SJCRH30 (cell line): ENCODE data around the gene MRPS18A. TPM values are rescaled to one million over a fixed set of nuclear protein-coding genes. Genes with fewer than 3 reads are reported as not detected.

Experiments
- DNase-seq, 2 experiments: peaks; one replicate each; pipeline ENCODE4 v3.0.0-alpha.2; 2015 to 2020
- H3K27ac ChIP-seq: fragments of 250-450 bp; sonication (Bioruptor Pico); 2 replicates; pipeline ENCODE4 v1.5.1; 2020; ENCODE audit warnings: mild to moderate bottlenecking, moderate library complexity
- H3K27me3 ChIP-seq: fragments of 250-450 bp; sonication (Bioruptor Pico); 2 replicates; pipeline ENCODE4 v1.5.1; 2020; ENCODE audit warnings: mild to moderate bottlenecking, moderate library complexity
- H3K36me3 ChIP-seq: fragments of 250-450 bp; sonication (Bioruptor Pico); 2 replicates; pipeline ENCODE4 v1.5.1; 2020; ENCODE audit warnings: mild to moderate bottlenecking, moderate library complexity
- H3K4me1 ChIP-seq: fragments of 250-450 bp; sonication (Bioruptor Pico); 2 replicates; pipeline ENCODE4 v1.5.1; 2020; ENCODE audit warnings: mild to moderate bottlenecking, moderate library complexity
- H3K4me3 ChIP-seq: fragments of 250-450 bp; sonication (Bioruptor Pico); 2 replicates; pipeline ENCODE4 v1.5.1; 2020; ENCODE audit warnings: mild to moderate bottlenecking, moderate library complexity
- H3K9me3 ChIP-seq: fragments of 250-450 bp; sonication (Bioruptor Pico); replicated peaks from 2 replicates; pipeline ENCODE4 v1.5.1; 2020; ENCODE audit warnings: mild to moderate bottlenecking, moderate library complexity
- total RNA-seq: library from RNA; depleted of rRNA; stranded (reverse); fragments of >200 nt; shearing (Covaris generic); gene quantifications from 2 replicates; pipeline ENCODE4 v1.2.3, GENCODE V29; 2014

Gene MRPS18A
- total RNA-seq, 1 experiment from 2014 or later: 51.6 TPM

GRCh38 chr6:43723737-43724295 is 36.2 kb upstream of the MRPS18A start:
- H3K36me3 ChIP-seq: no peaks in the 10 kb centered on the region
- DNase-seq: peak; percentile 50 to 74
- H3K4me1 ChIP-seq: peaks cover 20% of the 10 kb centered on the region
- H3K9me3 ChIP-seq: no peaks in the 10 kb centered on the region
- no peaks in the 10 kb centered on the region for H3K27me3 ChIP-seq
- H3K4me3 ChIP-seq: no peak overlapping the region
- no peak overlapping the region for H3K27ac ChIP-seq

- no peaks in the 10 kb centered on the region for H3K27me3 ChIP-seq
- H3K27ac ChIP-seq: no peak overlapping the region
- H3K4me1 ChIP-seq: peaks cover 20% of the 10 kb centered on the region
- no peaks in the 10 kb centered on the region for H3K9me3 ChIP-seq
- no peaks in the 10 kb centered on the region for H3K36me3 ChIP-seq
- DNase-seq: no peak
- H3K4me3 ChIP-seq: no peak overlapping the region
These were observed 35.4 kb upstream of the MRPS18A start for GRCh38 chr6:43722920-43723545.

- no peak overlapping the region for H3K27ac ChIP-seq
- no peaks in the 10 kb centered on the region for H3K27me3 ChIP-seq
- H3K9me3 ChIP-seq: no peaks in the 10 kb centered on the region
- DNase-seq: no peak
- H3K4me1 ChIP-seq: peaks cover 31% of the 10 kb centered on the region
- H3K36me3 ChIP-seq: no peaks in the 10 kb centered on the region
- no peak overlapping the region for H3K4me3 ChIP-seq
These were observed 33.4 kb upstream of the MRPS18A start for GRCh38 chr6:43720999-43721398.

GRCh38 chr6:43719511-43719910 is 31.9 kb upstream of the MRPS18A start:
- no peak overlapping the region for H3K27ac ChIP-seq
- H3K4me3 ChIP-seq: no peak overlapping the region
- H3K36me3 ChIP-seq: no peaks in the 10 kb centered on the region
- no peaks in the 10 kb centered on the region for H3K9me3 ChIP-seq
- peaks cover 32% of the 10 kb centered on the region for H3K4me1 ChIP-seq
- no peaks in the 10 kb centered on the region for H3K27me3 ChIP-seq
- no peak for DNase-seq

- Histone ChIP-seq H3K27ac (no peak overlapping the region), H3K4me3 (no peak overlapping the region), H3K36me3 (no peaks in the 10 kb centered on the region), H3K9me3 (no peaks in the 10 kb centered on the region), H3K4me1 (peaks cover 30% of the 10 kb centered on the region), H3K27me3 (no peaks in the 10 kb centered on the region)
- DNase-seq: no peak
These were observed 31.0 kb upstream of the MRPS18A start for GRCh38 chr6:43718387-43719105.

GRCh38 chr6:43717822-43718221 is 30.2 kb upstream of the MRPS18A start:
- Histone ChIP-seq H3K36me3 (no peaks in the 10 kb centered on the region), H3K4me3 (no peak overlapping the region), H3K27me3 (no peaks in the 10 kb centered on the region), H3K4me1 (peaks cover 30% of the 10 kb centered on the region), H3K27ac (no peak overlapping the region), H3K9me3 (no peaks in the 10 kb centered on the region)
- no peak for DNase-seq

- Histone ChIP-seq H3K36me3 (no peaks in the 10 kb centered on the region), H3K4me3 (no peak overlapping the region), H3K4me1 (peaks cover 34% of the 10 kb centered on the region), H3K27ac (no peak overlapping the region), H3K9me3 (no peaks in the 10 kb centered on the region), H3K27me3 (no peaks in the 10 kb centered on the region)
- no peak for DNase-seq
These were observed 29.8 kb upstream of the MRPS18A start for GRCh38 chr6:43717389-43717788.

- no peaks in the 10 kb centered on the region for H3K9me3 ChIP-seq
- peaks cover 36% of the 10 kb centered on the region for H3K4me1 ChIP-seq
- H3K27me3 ChIP-seq: no peaks in the 10 kb centered on the region
- H3K27ac ChIP-seq: peak overlapping the region; percentile 19; the same call in 1 of the 2 replicates
- H3K36me3 ChIP-seq: no peaks in the 10 kb centered on the region
- H3K4me3 ChIP-seq: no peak overlapping the region
- peak; percentile 86 to 89 for DNase-seq
These were observed 28.5 kb upstream of the MRPS18A start for GRCh38 chr6:43716099-43716498.

GRCh38 chr6:43715056-43715788 is 27.6 kb upstream of the MRPS18A start:
- Histone ChIP-seq H3K27ac (no peak overlapping the region), H3K9me3 (no peaks in the 10 kb centered on the region), H3K27me3 (no peaks in the 10 kb centered on the region), H3K4me1 (peaks cover 36% of the 10 kb centered on the region), H3K36me3 (no peaks in the 10 kb centered on the region), H3K4me3 (no peak overlapping the region)
- no peak for DNase-seq

- DNase-seq: peak; percentile 31 to 51
- no peaks in the 10 kb centered on the region for H3K27me3 ChIP-seq
- H3K9me3 ChIP-seq: no peaks in the 10 kb centered on the region
These were observed 26.9 kb upstream of the MRPS18A start for GRCh38 chr6:43714311-43715055.

GRCh38 chr6:43713643-43714310 is 26.2 kb upstream of the MRPS18A start:
- H3K36me3 ChIP-seq: no peaks in the 10 kb centered on the region
- no peak for DNase-seq
- H3K27ac ChIP-seq: no peak overlapping the region
- no peaks in the 10 kb centered on the region for H3K9me3 ChIP-seq
- H3K27me3 ChIP-seq: no peaks in the 10 kb centered on the region
- peaks cover 40% of the 10 kb centered on the region for H3K4me1 ChIP-seq
- H3K4me3 ChIP-seq: no peak overlapping the region

More at GRCh38 chr6:43714311-43715055, 26.9 kb upstream of the MRPS18A start:
- no peaks in the 10 kb centered on the region for H3K36me3 ChIP-seq
- no peak overlapping the region for H3K27ac ChIP-seq
- peaks cover 36% of the 10 kb centered on the region for H3K4me1 ChIP-seq
- no peak overlapping the region for H3K4me3 ChIP-seq

- peak; percentile 42 to 53 for DNase-seq
These were observed 25.0 kb upstream of the MRPS18A start for GRCh38 chr6:43712579-43712978.

GRCh38 chr6:43710576-43710975 is 23.0 kb upstream of the MRPS18A start:
- peaks cover 54% of the 10 kb centered on the region for H3K4me1 ChIP-seq
- no peaks in the 10 kb centered on the region for H3K27me3 ChIP-seq
- H3K9me3 ChIP-seq: no peaks in the 10 kb centered on the region
- no peak overlapping the region for H3K27ac ChIP-seq
- H3K36me3 ChIP-seq: no peaks in the 10 kb centered on the region
- DNase-seq: no peak
- H3K4me3 ChIP-seq: no peak overlapping the region

More at GRCh38 chr6:43712579-43712978, 25.0 kb upstream of the MRPS18A start:
- Histone ChIP-seq H3K36me3 (no peaks in the 10 kb centered on the region), H3K4me1 (peaks cover 51% of the 10 kb centered on the region), H3K27me3 (no peaks in the 10 kb centered on the region), H3K27ac (no peak overlapping the region), H3K9me3 (no peaks in the 10 kb centered on the region), H3K4me3 (no peak overlapping the region)
